Natural killer cell (primary cell): ENCODE data around the gene CREBBP. TPM values are rescaled to one million over a fixed set of nuclear protein-coding genes. Genes with fewer than 3 reads are reported as not detected.
"Not testable (repeated sequence)": the region's sequence is repeated elsewhere in the genome, so short reads cannot be mapped to it uniquely, and the experiment has no call there.

Experiments used
- ATAC-seq, 3 donors: fragments of 150-1000 bp in 2 of 3; fragments of 200-7000 bp in 1 of 3; cut with Tn5 transposase; 1 replicate in 1 of 3; 2 replicates in 2 of 3; pipeline ENCODE4 v1.10.0; 2021; ENCODE audit warnings: mild to moderate bottlenecking in 2 of 3, moderate library complexity in 2 of 3
- DNase-seq, 2 donors: peaks; one replicate each; pipeline versions ENCODE4 v3.0.0 to v3.0.0-alpha.2; 2013 to 2021; ENCODE audit warnings: mixed read lengths in 1 of 2
- H3K27ac ChIP-seq: one replicate; pipeline ENCODE4 v1.5.1; 2013; ENCODE audit warnings: mild to moderate bottlenecking, low read length
- H3K27me3 ChIP-seq: one replicate; pipeline ENCODE4 v1.6.1; 2013; ENCODE audit warnings: low read length; ENCODE audit not compliant: control insufficient read depth, insufficient read depth
- H3K36me3 ChIP-seq: one replicate; pipeline ENCODE4 v1.6.1; 2013; ENCODE audit warnings: low read length; ENCODE audit not compliant: control insufficient read depth, insufficient read depth
- H3K4me1 ChIP-seq: one replicate; pipeline ENCODE4 v1.6.1; 2013; ENCODE audit warnings: low read length; ENCODE audit not compliant: control insufficient read depth, insufficient read depth
- H3K4me3 ChIP-seq: one replicate; pipeline ENCODE4 v1.5.1; 2013; ENCODE audit warnings: low read length
- H3K9me3 ChIP-seq: one replicate; pipeline ENCODE4 v1.6.1; 2013; ENCODE audit warnings: low read length; ENCODE audit not compliant: control insufficient read depth, insufficient read depth
- H3K27ac Mint-ChIP-seq, 2 donors: one replicate each; pipeline ENCODE4 v1.8.0; 2022; ENCODE audit warnings: mild to moderate bottlenecking in 2 of 2, mixed read lengths in 2 of 2, moderate library complexity in 1 of 2
- H3K27me3 Mint-ChIP-seq, 2 donors: one replicate each; pipeline ENCODE4 v1.8.0; 2022; ENCODE audit warnings: low read depth in 2 of 2, mixed read lengths in 2 of 2
- H3K36me3 Mint-ChIP-seq: one replicate; pipeline ENCODE4 v1.8.0; 2022; ENCODE audit warnings: mixed read lengths
- H3K4me1 Mint-ChIP-seq, 2 donors: one replicate each; pipeline ENCODE4 v1.8.0; 2022; ENCODE audit warnings: mixed read lengths in 2 of 2
- H3K4me3 Mint-ChIP-seq: one replicate; pipeline ENCODE4 v1.8.0; 2022; ENCODE audit warnings: mild to moderate bottlenecking, moderate library complexity, mixed read lengths
- H3K9me3 Mint-ChIP-seq, 2 donors: one replicate each; pipeline ENCODE4 v1.8.0; 2022; ENCODE audit warnings: mixed read lengths in 2 of 2
- CTCF ChIP-seq: fragments of 200-600 bp; IDR thresholded peaks from one replicate; pipeline ENCODE4 v1.8.0; 2022; ENCODE audit warnings: antibody characterized with exemption
- WGBS: methylation state at CpG from one replicate; pipeline ENCODE4 v1.1.7; 2013; ENCODE audit warnings: missing lambda C conversion rate; ENCODE audit not compliant: insufficient coverage; 5-methylcytosine and 5-hydroxymethylcytosine counted together
- intact Hi-C: fragments of 100-400 bp; cut with micrococcal nuclease; formaldehyde crosslinking; loops from one replicate; pipeline ENCODE4 v1.14.2; 2022
- total RNA-seq, 4 donors: library from RNA; stranded (reverse); fragments of 120-200 nt in 1 of 4; gene quantifications; one replicate each; pipeline versions ENCODE4 v1.2.3 to v1.2.4, GENCODE V29; 2013 to 2022

Gene CREBBP
- total RNA-seq, 3 donors from 2014 or later (not counting 1 experiment from before 2014, with no cell fraction given) = 197 to 234 (median 224) TPM

GRCh38 chr16:3890091-3890490 is 9.6 kb upstream of the CREBBP start:
- Mint-ChIP-seq H3K27ac (no peak overlapping the region), H3K4me1 (no peaks in the 10 kb centered on the region), H3K4me3 (no peak overlapping the region), H3K36me3 (no peaks in the 10 kb centered on the region), H3K27me3 (peaks cover 14 to 30% of the 10 kb centered on the region in 2 donors), H3K9me3 (peaks cover 0 to 1% of the 10 kb centered on the region in 2 donors)
- no peak for TF ChIP-seq CTCF
- 93% methylated on average over 10 of the region's 10 CpGs for WGBS
- no peak overlapping the region for H3K4me3 ChIP-seq
- DNase-seq = no peak
- H3K9me3 ChIP-seq = peaks cover 2% of the 10 kb centered on the region
- H3K27me3 ChIP-seq = no peaks in the 10 kb centered on the region
- H3K4me1 ChIP-seq = no peaks in the 10 kb centered on the region
- H3K27ac ChIP-seq = no peak overlapping the region
- H3K36me3 ChIP-seq = no peaks in the 10 kb centered on the region
- no peak for ATAC-seq
- intact Hi-C loops = no loop called here

- ATAC-seq (no peak), DNase-seq (no peak)
- TF ChIP-seq CTCF = no peak
- H3K4me1 ChIP-seq = no peaks in the 10 kb centered on the region
- H3K36me3 Mint-ChIP-seq = no peaks in the 10 kb centered on the region
- intact Hi-C loops = no loop called here
- no peaks in the 10 kb centered on the region for H3K36me3 ChIP-seq
- H3K27ac Mint-ChIP-seq = no peak overlapping the region
- H3K9me3 Mint-ChIP-seq = no peaks in the 10 kb centered on the region
- no peak overlapping the region for H3K4me3 ChIP-seq
- H3K27me3 ChIP-seq = no peaks in the 10 kb centered on the region
- 81% methylated on average over 4 of the region's 4 CpGs for WGBS
- peaks cover 14 to 30% of the 10 kb centered on the region in 2 donors for H3K27me3 Mint-ChIP-seq
- H3K27ac ChIP-seq = no peak overlapping the region
- H3K4me1 Mint-ChIP-seq = no peaks in the 10 kb centered on the region
- H3K4me3 Mint-ChIP-seq = no peak overlapping the region
- H3K9me3 ChIP-seq = no peaks in the 10 kb centered on the region
Observed at GRCh38 chr16:3889059-3889458, 8.5 kb upstream of the CREBBP start.

GRCh38 chr16:3885999-3886398 is 5.5 kb upstream of the CREBBP start:
- H3K4me1 Mint-ChIP-seq, H3K4me3 ChIP-seq, ATAC-seq, H3K27ac Mint-ChIP-seq, H3K9me3 ChIP-seq, H3K4me3 Mint-ChIP-seq, H3K4me1 ChIP-seq, H3K9me3 Mint-ChIP-seq, DNase-seq, intact Hi-C loops, H3K27ac ChIP-seq, H3K36me3 Mint-ChIP-seq, H3K27me3 ChIP-seq, H3K36me3 ChIP-seq: not testable (repeated sequence)
- H3K27me3 Mint-ChIP-seq = peaks cover 22 to 37% of the 10 kb centered on the region in 2 donors
- WGBS = 80% methylated on average over 1 of the region's 5 CpGs

GRCh38 chr16:3884398-3884797 is 3.9 kb upstream of the CREBBP start:
- no peak for DNase-seq
- no peak overlapping the region for H3K27ac ChIP-seq
- Mint-ChIP-seq H3K9me3 (no peaks in the 10 kb centered on the region), H3K27ac (no peak overlapping the region), H3K36me3 (no peaks in the 10 kb centered on the region), H3K27me3 (peaks cover 19 to 29% of the 10 kb centered on the region in 2 donors), H3K4me3 (no peak overlapping the region), H3K4me1 (peaks cover 5 to 6% of the 10 kb centered on the region in 2 donors)
- intact Hi-C loops = no loop called here
- no peaks in the 10 kb centered on the region for H3K9me3 ChIP-seq
- ATAC-seq = no peak
- peaks cover 3% of the 10 kb centered on the region for H3K27me3 ChIP-seq
- 88% methylated on average over 6 of the region's 6 CpGs for WGBS
- H3K36me3 ChIP-seq = no peaks in the 10 kb centered on the region
- H3K4me1 ChIP-seq = peaks cover 9% of the 10 kb centered on the region
- H3K4me3 ChIP-seq = no peak overlapping the region
- TF ChIP-seq CTCF = no peak
